GM12873 (cell line): ENCODE measurements around the gene ZNF775.

Source experiments
- TF ChIP-seq, protein P1 (sequence below): IDR thresholded peaks from 2 replicates; pipeline ENCODE4 v1.5.1; 2012; ENCODE audit warnings: low read depth, mild to moderate bottlenecking, moderate library complexity, low read length, control low read depth; ENCODE audit not compliant: insufficient read depth; ENCODE audit errors: missing control alignments

ZNF775 gene

DNA sequence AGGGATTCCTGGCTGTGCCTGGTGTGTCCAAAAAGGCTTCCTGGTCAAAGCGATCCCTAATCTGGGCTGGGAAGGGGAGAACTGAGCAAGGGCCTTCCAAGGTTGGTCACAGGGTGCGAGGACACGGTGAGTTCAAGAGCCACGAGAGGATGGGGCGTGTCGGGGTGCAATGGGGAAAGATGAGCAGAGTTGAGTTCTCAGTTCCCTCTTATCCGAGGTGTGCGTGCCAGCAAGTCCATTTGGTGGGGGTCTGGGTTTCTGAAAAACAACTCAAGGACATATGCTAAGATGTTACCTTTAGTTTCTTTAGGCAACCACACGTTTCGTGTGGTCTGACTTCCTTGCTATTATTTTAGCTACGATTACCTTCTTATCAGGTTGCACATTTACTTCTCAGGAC is 1.3 kb downstream of the ZNF775 start:
- TF ChIP-seq, protein P1, sequence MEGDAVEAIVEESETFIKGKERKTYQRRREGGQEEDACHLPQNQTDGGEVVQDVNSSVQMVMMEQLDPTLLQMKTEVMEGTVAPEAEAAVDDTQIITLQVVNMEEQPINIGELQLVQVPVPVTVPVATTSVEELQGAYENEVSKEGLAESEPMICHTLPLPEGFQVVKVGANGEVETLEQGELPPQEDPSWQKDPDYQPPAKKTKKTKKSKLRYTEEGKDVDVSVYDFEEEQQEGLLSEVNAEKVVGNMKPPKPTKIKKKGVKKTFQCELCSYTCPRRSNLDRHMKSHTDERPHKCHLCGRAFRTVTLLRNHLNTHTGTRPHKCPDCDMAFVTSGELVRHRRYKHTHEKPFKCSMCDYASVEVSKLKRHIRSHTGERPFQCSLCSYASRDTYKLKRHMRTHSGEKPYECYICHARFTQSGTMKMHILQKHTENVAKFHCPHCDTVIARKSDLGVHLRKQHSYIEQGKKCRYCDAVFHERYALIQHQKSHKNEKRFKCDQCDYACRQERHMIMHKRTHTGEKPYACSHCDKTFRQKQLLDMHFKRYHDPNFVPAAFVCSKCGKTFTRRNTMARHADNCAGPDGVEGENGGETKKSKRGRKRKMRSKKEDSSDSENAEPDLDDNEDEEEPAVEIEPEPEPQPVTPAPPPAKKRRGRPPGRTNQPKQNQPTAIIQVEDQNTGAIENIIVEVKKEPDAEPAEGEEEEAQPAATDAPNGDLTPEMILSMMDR: no peak

DNA sequence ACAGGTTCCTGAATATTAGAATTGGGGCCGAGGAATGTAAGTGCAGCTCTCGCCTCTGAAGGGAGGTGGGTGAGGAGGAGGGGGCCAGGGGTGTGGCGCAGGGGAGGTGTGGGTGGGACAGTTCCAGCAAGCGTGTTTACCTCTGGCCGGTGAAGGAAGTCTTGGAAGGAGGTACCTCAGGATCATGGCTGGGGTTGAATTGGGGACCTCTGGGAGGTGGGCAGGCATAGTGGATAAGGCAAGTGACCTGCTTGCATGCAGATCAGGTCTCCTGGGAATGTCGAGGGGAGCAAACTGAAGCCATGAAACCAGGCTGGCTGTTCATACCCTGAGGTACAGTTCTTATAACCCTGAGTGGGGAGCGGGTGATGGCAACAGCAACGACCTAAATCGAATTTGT is 2.0 kb downstream of the ZNF775 start:
- TF ChIP-seq, protein P1: no peak

DNA sequence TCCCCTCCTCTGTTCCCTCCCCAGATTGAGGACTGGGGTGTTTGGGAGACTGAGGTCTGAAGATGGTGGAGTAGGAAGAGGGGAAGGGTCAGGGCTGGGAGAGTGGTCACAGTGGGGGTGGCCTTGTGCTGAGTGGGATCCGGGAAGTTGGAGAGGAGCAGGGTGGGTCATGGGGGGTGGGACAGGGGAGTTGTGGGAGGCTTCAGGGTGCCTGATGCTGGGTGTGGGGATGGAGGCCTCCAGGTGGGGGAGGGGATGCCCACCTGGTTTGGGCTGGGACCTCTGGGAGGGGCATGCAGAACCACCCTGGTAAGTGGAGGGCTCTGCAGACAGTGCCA is 2.6 kb downstream of the ZNF775 start:
- TF ChIP-seq, protein P1: no peak

DNA sequence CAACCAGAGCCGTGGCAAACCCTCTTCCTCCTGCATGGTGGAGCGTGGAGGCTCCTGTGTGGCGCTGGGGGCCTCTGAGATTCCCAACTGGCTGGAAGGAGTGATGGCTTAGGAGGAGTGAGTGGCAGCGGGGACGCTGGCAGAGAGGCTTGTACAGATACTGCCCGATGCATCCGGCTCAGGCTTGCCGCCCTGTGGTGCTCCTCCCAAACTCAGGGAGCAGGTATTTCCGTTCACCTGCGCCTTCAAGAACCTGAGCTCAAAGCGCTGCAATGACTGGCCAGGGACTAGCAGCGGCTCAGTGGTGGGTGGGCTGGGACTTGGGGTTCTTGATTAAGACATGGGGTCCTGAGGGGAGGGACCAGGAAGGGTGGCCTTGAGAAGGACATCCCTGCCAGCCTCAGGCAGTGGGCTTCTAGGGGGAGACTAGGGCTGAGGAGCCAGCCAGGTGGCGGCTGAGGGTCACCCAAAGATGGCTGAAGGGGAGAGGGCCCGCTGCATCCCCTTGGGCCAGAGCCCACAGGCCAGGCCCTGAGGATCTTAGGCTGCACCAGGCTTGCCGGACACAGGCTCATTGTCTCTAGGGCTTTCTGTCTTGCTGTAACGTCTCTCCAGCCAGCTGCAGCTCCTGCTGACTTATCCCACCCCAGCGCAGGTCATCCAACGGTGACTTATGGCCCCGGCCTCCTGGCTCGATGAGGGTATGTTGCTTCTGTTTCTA is 3.2 kb downstream of the ZNF775 start:
- TF ChIP-seq, protein P1: no peak

DNA sequence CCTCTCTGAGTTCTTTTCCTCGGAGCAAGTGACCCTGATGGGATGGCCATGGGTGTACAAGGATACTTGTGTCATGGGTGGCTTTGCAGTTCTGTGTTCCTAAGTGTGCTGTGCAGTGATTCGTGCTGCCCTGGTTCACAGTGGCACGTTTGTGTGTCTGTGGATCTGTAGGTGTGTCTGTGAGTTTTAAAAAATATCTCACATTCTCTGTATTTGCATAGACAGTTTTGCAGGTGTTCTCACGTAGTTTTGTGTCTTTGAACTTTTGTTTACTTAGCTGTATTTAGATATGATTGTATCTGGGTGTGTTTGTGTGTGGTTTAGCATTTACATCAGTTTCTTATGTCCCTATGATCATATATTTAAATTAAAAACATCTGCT is 3.7 kb downstream of the ZNF775 start:
- TF ChIP-seq, protein P1: no peak

DNA sequence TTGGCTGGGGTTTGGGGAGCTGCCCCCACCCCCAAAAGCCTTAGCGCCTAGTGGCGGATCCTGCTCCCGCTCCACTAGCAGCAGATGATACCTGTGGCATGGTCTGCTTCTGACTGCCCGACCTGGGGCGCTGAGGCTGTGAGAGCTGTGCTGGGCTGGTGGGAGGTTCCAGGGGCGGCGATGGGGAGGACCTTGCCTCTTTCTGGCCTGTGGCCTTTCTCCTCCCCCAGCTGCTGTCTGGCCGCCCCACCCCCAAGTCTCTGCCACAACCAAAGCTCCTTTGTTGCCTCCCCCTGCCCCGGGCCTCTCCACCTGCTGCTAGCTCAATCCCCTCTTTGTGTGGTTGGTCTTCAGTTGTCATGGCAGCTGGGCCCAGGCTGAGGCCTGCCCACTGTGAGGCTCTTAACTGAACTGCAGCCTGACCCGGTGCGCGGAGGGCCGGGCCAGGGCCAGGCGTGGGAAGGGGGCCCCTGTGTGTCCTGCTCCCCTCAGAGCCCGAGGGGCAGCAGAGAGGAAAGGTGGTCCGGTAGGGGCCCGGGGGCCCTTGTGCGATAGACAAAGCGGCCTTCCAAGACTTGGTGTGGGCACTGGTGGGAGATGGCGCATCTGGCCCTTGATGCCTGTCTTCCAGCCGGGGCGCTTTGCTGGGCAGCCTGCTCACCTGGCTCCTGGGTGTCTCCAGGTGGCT is 4.7 kb downstream of the ZNF775 start:
- TF ChIP-seq, protein P1: no peak

DNA sequence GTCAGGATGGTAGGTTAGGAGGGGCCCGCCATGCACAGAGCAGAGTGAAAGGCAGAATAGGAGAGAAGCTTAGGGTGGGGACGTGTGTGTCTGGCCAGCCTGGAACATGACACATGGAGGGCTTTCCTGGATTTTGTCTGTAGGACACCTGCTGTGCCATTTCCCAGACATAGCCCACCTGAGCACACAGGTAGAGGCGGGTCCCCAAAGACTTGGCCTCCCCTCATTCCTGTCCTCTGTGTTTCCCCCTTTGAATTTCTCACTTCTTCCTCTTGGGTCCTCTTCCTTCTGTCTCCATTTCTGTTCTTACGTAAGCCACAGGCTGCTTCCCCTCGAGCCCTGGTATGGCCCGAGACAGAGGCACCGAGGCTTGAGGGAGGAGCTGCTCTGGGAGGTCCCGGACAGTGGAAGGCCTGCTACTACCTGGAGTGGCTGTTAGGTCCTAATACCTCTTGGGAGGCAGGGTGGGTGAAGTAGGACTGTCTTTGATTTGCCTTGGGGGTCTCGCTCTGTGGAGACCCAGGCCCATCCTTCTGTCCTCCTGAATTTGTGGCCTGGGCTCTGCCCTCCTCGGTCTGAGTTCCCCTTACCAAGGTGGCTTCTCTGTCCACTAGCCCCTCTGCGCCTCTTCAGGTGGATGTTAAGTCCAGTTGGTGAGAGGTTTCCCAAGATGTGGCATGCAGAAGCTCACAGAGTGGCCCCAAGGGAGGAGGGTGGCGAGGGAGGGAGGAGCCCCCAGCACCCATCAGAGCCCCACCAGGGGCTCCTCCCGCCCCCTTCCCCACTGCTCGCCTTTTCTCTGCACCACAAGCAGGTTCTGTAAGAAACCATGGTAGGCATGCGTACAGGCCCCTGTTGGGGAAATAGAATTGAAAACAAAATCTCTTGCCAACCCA is 5.5 kb downstream of the ZNF775 start:
- TF ChIP-seq, protein P1: no peak
